DMS53 treated with DMSO at 0.1 percent for 48 hours (cell line): ENCODE measurements around the gene PROSER2.
"Not testable (repeated sequence)": the region's sequence is repeated elsewhere in the genome, so short reads cannot be mapped to it uniquely, and the experiment has no call there.

Source experiments
- DNase-seq: peaks from one replicate; lab custom pipeline; 2025; ENCODE audit not compliant: unreplicated experiment; lab: John Stamatoyannopoulos, UW

PROSER2 gene

DNA sequence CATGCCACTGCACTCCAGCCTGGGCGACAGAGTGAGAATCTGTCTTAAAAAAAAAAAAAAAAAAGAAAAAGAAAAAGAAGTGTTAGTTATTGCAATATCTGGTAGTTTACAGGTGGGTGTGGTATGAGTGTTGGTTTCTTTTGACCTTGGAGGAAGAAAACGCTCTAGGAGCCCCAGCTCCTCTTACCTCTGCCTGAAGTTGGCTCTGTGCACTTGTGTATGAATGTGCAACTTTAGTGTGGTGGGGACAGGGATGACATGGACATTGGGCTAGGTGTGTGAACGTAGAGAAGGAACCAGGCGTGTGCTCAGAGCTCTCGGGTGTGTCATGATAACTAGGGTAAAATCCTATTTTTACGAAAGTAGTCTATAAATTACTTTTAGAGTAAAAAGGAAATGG lies 11.9 kb downstream of the PROSER2 start:
- DNase-seq = no peak

DNA sequence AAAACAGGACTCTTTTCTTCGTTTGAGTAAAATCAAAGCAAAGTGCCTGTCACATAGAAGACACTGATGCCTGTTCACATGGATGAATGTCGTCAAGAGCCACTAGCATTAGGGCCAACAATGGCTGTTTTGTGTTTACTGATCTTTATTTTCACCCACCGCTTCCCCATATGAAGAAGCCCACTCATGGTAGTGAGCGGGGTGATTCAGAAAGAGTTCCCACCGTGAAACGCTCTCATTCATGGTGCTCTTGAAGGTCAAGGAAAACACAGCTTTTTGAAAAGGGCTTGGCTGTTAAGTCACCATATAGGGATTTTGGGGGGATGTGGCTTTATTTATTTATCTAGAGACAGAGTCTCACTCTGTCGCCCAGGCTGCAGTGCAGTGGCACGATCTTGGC lies 12.5 kb downstream of the PROSER2 start:
- DNase-seq = no peak

DNA sequence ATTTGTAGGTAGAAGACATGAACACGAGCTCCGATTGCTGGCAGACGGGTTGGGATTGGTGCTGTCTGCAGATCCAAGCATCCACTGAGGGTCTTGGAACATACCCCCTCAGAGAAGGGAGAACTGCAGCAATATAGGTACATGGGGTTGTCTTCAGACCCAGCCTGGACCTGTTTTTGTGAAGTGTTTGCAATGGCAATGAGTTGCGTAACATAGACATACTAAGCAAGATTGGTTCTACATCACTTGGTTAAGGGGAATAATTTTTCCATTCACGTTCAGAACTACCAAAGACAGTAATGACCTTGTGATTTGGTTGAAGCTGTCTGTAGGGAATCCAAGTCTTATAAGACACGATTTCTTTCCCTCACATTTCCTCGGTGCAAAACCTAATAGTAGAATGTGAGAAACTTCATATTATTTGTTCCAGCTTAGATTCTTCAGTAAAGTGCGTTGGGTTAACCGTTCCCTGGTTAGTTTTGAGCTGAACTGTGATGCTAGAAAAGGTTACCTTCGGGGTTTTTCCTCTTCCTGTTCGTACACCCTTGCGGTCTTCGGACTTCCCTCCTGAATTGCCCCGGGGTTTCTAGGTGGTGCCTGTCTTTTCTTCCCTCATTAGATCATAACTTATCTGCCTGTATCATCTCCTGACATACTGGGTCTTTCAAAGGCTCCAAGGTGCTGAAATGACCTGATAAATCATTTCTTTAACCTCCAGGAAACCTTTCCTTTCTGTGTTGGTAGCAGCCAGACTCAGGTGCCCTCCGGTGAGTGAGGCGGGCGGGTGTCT lies 14.4 kb downstream of the PROSER2 start:
- no peak for DNase-seq

DNA sequence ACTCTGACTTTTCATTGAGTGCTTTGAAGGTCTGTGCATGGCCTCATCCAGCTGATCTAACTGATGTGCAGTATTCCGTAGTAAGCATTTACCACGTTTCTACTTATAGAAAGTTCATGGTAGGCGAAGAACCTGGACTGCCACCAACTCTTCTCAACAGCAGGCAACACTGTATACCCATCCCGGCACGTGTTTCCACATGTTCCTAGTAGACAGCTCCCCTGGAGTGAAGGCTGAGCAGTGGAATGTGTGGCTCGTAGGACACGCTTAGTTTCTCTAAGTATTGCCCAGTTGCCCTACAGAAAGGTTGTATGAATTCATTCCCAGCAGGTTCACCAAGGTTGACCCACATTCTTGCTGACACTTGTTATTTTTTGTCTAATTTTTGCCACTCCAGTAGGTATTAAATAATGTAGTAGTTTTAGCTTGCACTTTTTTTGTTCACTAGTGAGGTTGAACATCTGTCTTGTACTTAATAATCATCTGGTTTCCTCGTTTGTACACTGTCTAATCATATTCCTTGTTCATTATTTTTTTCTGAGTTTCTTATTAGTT lies 15.2 kb downstream of the PROSER2 start:
- no peak for DNase-seq

DNA sequence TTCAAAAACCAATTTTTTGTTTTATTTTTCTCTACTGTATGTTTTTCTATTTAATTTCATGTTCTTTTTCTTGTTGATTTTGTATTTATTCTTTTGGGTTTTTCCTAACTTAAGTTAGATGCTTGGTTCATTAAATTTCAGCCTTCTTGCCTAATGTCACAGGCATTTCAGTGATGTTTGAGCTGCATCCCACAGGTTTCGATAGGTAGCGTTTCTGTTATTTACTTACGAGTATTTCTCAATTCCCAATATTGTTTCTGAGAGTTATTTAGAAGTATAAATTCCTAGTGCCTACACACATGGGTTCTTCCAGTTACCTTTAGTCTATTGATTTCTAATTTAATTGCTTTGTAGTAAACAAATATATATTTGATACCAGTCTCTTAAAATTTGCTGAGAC lies 18.2 kb downstream of the PROSER2 start:
- no peak for DNase-seq

DNA sequence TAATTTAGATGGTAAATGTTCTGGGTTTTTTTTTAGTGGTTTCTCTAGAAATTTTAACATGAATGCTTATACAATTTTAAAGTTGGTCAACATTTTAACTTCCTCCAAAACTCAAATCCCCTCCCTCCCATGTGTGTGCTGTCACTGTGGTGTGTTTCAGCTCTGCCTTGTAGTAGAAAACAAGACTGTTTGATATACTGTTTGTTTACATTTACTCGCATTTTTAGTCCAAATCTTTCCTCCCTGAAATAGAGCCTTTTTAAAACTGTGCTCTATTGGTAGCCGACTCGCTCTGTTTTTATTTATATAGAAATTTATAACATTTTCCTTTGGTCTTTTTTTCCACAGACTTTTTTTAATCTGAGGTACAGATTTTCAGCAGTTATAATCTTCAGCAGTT lies 19.3 kb downstream of the PROSER2 start:
- no peak for DNase-seq

DNA sequence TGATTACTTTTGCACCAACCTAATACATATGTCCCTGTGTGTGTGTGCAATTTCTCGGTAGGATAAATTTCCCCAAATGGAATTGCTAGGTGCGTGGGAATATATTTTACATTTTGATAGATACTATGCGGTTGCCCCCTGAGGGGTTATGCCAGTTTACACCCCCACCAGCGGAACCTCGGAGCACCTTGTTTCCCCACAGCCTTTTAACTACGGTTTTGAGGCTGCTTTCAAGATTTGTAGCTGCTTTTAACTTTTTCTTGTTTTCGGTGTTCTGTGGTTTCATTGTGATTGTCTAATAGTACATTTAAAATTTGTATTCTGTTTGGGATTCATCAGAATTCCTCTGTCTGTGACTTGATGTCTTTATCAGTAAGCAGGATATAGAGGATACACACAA lies 22.0 kb downstream of the PROSER2 start:
- no peak for DNase-seq

DNA sequence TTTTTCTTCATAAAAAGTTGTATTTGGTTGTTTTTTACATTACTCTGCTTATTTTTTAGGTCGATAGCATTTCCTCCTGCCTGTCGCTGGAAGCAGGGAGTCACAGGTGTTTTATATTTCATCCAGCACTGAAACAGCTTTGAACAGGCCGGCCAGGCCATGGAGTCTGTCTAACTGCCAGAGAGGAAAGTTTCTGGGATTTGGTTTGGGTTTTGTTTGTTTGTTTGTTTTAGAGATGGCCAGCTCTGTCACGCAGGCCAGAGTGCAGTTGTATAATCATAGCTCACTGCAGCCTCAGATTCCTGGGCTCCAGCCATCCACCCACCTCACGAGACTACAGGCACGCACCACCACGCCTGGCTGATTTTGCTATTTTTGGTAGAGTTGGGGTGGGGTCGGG lies 23.4 kb downstream of the PROSER2 start:
- DNase-seq = no peak

DNA sequence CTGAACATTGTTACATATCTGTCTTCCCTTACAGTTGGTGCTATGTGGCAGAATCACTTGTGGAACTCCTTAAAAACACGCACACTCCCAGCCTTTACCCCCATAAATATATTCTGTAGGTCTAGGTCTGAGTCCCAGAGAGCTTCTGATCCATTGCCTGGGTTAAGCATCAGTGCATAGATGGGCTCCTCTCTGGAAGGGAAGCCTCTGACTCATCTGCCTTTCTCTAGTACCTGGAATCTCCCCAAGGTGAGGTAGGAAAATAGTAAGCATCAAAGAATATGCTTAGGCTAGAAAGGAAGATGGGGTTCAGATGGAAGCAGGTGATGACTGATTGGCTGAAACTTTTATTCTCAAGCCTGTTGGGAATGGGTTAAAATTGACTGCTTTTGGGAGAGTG lies 26.1 kb downstream of the PROSER2 start:
- DNase-seq = no peak

DNA sequence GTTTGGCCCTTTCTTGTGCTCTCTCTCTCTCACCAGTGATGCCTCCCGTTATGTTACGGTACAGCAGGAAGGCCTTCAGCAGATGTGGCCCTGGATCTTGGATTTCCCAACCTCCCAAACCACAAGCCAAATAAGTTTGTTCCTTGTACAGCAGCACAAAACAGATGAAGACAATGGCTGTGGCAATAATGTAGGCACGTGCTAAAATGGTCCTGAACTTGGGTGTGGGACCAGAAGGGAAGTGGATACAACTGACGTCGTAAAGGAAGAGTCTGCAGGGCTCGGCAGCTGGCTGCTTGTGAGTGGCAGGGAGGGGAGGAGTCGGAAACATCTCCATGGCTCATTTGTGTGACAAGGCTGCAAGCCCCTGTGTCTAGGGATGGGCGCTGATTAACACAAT lies 26.8 kb downstream of the PROSER2 start:
- DNase-seq = no peak

DNA sequence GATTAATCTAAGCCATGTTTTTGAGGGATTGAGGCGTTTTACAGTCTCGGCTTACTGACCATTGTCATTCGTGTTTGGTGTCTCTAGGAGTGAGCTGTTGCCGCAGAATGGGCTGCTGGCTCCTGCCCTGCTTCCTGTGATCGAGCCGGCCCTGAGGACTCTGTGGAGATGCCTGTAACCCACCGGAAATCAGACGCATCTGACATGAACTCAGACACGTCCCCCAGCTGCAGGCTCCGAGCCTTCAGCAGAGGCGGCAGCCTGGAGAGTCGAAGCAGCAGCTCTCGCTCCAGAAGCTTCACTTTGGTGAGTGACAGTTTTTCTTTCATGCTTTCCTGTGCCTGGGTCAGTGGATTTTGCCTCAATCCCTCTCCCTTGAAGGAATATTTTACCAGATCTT lies 28.8 kb downstream of the PROSER2 start:
- no peak for DNase-seq

DNA sequence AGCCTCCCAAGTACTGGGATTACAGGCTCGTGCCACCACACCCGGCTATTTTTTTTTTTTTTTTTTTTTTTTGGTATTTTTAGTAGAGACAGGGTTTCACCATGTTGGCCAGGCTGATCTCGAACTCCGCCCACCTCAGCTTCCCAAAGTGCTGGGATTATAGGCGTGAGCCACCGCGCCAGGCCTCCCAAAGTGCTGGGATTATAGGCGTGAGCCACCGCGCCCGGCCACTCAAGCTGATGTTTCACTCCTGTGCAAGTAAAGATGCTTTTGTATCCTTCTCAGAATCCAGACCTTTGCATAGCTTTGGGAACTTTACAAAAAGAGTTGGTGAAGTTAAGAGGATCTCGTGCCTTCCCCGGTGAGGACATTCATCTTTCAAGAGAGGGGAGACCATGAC lies 29.5 kb downstream of the PROSER2 start:
- not testable (repeated sequence) for DNase-seq

DNA sequence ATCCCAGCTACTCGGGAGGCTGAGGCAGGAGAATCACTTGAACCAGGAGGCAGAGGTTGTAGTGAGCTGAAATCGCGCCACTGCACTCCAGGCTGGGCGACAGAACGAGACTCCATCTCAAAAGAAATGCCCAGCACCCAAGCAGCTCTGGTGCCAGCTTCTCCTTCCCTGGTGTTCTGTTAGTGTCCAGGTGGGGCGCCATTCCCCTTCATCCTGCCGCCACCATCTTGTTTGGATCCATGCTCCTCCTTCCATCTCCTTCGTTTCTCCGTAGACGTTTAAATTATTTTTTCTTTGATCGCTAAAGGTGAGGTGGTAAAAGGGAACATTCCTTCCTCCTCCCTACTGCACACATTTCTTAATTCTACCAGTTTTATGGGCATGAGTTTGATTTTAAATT lies 30.3 kb downstream of the PROSER2 start:
- no peak for DNase-seq

DNA sequence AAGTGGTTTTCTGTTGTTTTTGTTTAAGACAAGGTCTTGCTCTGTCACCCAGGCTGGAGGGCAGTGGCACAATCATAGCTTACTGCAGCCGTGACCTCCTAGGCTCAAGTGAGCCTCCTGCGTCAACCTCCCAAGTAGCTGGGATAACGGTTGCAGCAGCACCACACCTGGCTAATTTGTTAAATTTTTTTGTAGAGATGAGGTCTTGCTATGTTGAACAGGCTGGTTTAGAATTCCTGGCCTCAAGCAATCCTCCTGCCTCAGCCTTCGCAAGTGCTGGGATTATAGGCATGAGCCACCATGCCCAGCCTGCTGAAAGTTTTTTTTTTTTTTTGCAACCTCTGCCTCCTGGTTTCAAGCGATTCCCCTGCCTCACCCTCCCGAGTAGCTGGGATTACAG lies 31.1 kb downstream of the PROSER2 start:
- DNase-seq = no peak

DNA sequence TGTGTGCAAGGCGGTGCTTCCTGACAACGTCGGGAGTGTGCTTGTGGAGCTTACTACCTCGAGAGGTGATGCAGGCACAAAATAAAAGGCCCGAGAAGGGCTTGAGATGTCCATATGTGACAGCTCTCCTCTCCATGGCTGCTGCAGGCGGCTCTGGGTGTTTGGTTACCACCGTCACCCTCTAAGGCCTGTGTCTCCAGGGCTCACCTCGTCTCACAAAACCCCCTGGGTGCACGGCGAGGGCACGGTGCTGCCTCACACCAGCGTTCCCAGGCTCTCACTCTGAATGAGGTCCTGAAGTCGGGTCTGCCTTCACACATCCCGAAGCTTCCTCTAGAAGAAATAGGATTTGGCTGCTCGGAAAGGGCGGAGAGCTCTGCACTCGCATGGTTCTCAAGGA lies 32.9 kb downstream of the PROSER2 start:
- DNase-seq = no peak

DNA sequence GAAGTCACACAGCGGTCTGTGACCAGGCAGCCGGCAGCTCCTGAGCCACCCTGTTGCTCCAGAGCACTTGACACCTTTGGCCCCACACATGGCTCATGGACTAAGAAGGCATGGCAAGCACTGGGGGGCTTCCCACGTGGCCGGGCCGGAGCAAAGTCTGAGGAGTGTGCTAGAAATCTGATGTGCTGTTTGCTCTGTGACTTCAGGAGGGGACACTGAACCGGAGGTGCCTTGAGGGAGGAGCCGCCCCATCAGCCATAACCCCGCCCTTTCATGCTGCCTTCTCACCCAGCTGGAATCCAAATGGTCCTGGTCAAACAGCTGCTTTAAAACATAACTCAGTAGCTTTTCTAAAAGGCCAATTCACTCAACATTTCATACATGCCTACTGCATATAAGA lies 33.5 kb downstream of the PROSER2 start:
- no peak for DNase-seq

DNA sequence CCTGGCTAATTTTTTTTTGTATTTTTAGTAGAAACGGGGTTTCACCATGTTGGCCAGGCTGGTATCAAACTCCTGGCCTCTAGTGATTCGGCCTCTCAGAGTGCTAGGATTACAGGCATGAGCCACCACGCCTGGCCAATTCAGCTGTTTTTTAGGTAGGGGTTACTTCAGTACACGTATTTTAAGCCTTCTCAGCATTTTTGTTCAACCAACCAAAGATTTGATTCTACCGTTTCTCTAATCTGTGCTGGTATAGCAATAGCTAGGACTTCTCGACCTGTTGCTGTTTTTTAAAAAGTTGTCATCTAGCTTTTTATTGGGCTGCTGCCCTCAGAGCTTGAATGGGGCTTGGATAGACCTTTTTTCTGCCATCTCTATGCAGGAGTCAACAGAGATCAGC lies 34.9 kb downstream of the PROSER2 start:
- DNase-seq = no peak

DNA sequence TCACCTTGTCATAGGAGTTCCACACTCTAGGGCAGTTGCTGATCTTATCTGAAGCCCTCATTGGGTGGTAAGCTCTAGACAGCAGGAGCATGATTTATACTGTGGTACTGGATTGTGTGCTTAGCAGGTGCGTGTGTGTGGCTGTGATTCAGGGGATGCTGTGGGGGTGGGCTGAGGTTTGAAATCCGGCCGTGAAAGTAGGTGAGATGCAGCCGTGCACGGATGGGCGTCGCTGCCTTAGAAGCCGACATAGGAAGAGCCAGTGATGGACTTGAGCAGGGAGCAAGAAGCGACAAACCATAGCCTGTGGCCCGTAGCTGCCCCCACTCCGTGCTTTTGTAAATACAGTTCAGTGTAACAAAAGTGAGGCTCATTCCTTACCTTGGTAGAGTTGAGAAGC lies 38.2 kb downstream of the PROSER2 start:
- no peak for DNase-seq

DNA sequence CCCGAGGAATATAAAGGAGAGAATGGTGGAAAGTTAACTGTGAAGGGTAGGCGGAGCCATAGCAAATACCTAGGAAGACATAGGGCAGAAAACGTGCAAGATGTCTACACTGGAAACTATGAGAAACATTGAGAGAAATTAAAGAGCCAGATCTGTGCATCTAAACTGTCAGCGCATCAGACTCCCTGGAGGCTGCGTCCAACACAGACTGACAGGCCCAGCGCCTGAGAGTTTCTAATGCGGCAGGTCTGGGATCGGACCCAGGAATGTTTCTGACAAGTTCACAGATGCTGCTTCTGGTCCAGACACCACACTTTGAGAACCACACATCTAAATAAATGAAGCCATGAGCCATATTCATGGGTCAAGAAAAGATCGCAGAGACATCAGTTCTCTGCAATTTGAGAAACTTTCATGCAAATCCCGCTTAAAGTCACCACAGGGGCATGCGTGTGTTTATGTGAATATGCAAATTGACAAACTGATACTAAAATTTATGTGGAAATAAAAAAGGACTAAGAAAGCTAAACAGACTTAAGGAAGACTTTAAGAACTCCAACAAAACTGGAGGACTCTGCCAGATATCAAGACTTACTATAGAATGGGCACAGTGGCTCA lies 38.8 kb downstream of the PROSER2 start:
- DNase-seq = no peak

DNA sequence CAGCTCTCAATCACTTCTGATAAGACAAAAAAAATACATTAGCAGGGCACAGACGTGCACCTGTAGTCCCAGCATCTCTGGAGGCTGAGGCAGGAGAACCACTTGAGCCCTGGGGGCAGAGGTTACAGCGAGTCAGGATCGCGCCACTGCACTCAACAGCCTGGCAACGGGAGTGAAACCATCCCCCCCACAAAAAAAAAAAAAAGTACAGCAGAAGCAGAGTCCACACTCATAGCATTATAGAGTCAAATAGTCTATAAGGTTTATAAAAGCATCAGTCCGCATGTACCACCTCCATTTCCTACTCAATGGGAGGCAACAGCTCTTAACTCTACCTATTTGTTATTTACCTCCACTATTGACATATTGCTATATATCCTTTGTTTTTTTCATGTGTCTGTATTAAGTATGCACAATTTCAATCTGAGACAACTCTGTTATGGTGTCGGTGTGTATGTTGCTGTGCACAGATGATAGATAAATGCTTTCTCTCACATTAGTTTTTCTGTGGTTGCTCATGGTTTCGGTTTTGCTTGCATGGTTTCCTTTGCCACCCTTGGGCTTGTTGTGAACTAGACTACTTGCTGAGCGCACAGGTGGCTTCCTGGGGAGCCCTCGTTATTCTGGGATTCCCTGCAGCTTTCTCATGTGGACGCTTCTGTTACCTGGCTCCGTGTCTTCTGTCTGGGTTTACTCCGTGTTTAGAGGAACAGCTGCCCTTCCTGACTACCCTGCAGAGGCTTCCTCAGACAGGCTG lies 40.4 kb downstream of the PROSER2 start:
- DNase-seq = no peak

DNA sequence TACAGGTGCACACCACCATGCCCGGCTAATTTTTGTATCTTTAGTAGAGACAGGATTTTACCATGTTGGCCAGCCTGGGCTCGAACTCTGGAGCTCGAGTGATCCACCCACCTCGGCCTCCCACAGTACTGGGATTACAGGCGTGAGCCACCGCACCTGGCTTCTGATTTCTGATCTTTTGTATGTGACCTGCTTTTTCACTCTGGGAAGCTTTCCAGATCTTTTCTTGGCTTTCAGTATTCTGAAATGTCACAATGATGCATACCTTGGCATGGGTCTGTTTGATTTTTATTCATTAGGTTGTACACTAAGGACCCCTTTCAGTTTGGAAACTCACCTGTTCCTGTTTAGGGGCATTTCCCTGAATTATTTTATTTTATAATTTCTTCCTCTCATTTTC lies 41.6 kb downstream of the PROSER2 start:
- no peak for DNase-seq

DNA sequence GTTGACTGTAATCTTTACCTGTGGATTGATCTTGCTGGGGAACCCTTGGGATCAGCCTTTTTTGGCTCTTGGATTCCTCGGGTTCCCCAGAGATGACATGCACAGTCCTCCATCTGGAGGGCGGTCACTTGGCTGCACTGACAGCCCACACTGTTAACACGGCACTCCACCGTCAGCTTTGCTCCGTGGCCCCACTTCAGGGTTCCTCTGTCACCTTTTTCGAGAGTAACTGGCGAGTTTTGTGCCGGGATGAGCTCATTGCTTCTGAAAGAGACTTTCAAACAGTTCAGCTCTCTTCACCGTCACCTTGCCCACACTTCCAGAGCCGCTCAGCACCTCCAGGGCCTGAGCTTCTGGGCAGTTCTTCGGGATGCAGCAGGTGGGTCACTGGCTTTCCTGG lies 42.4 kb downstream of the PROSER2 start:
- DNase-seq = no peak
